GM20000 (cell line): ENCODE data around the gene KRTDAP.

Experiments
- DNase-seq: peaks from one replicate; pipeline ENCODE4 v3.0.0; 2012; ENCODE audit warnings: low spot score
- CTCF ChIP-seq: IDR thresholded peaks from 2 replicates; pipeline ENCODE4 v1.5.1; 2012; ENCODE audit warnings: mild to moderate bottlenecking, control low read depth; ENCODE audit errors: extremely low read depth, missing control alignments

The KRTDAP gene

DNA sequence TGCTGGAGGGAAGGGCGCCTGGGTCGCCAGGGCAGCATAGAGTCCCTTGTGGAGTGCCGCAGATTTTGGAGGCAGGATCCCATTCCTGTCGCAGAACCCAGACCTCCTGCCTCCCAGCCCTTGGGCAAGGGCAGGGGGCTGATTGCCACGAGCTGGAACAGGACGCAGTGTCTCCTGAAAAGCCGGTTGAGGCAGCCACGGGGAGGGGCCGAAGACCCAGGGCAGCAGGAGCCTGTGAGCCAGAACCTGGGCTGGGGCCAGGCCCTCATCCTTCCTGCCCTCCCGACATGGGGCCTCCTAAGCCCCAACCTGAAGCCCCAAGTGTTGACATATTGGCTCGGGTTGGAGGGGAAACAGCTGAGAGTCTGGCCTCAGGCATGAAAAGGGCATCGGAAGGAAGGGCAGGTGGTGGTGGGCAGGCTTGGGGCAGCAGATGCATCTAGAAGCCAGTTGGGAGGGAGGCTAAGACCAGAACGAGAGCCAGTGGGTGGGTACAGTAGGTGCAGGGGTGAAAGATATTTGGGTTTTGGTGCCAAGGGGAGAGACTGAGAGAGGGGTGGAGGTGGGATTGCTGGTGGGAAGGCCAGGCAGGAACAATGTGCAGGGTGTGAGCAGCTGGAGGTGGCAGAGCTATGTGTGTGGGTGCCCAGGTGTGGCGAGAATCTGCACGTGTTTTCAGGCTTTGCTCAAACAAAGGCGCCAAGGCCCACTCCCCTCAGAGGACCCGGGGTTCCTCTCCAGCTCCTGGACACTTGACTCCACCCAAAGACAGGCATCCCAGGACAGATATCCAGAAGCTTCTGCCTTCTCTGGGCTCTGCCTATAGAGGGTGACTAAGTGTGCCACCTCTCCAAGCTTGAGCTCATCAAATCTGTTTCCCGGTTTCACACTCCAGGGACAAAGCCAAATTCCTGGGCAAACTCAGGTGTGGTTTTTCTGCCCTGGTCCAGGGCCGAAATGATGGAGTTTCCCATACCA lies 39.3 kb upstream of the KRTDAP start:
- no peak for TF ChIP-seq CTCF
- DNase-seq, result no peak

DNA sequence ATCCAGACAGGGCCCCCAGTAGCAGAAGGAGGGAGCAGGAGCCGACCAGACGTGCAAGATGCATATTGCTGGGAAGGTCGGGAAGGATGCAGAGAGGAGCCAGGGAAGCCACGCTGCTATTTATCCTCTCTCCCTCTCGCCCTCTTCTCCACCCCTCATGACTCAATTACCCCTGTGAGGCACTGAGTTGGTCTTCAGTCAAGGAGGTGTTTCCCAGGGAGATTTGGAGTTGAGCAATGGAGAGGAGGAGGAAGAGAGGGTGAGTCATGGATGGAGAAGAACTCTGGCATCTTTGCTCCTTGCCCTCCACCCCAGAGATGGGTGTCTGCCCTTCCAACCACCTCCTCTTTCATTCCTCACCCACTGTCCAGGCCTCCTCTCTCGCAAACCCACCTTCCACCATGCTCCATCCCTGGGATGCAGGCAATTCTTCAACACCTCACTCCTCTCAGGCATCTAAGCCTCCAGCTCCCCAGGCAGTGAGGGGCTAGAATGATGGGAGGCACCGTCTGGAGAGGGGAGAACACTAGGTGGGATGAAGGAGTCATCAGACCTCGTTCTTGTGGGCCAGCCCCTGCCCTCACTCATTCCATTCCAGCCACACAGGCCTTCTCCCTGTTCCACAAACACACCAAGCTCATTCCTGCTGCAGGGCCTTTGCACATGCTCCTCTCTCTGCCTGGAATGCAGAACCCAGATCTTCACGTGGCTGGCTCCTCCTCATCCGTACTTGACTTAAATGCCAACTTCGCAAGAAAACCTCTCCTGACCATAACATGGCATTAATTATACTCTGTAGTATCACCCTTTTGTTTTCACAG lies 38.2 kb upstream of the KRTDAP start, which contains the start of gene SBSN:
Gene SBSN (minus strand): TSS at position 94 of the 821 bp plus-strand sequence. CDS start 30 bp downstream, at position 64.
- no peak for DNase-seq
- TF ChIP-seq CTCF, result no peak

- DNase-seq, result no peak
- TF ChIP-seq CTCF, result no peak
Observed at GRCh38 chr19:35525873-35526272, 35.6 kb upstream of the KRTDAP start.

DNA sequence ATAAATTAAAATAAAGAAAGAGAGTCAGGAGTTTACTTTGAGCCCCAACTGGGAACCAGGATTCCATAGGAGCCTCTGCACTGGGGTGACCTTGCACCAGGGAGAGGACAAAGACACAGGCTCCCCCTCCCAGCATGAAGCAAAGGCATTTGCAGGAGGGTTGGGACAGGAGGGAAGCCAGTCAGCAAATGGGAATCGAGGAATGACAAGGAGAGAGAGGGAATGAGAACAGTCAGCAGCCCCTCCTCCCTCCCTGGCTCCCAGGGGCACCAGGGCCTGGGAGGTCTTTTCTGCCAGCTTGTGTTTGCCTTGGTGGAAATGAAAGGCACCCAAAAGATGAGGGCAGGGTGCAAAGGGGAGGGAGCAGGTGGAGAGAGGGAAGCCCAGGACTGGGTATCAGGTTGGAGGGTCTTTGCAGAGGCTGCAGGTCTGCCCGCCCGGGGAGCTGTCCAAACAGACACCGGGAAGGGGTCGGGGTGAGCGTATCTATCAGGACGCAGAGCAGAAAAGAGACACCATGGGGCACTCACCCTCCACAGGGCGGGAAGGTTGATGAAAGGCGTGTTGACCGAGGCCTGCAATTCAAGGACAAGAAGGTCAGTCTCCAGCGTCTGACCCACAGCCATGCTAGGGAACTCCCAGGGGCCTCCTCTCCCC lies 34.0 kb upstream of the KRTDAP start:
- TF ChIP-seq CTCF, result no peak
- DNase-seq, result no peak

DNA sequence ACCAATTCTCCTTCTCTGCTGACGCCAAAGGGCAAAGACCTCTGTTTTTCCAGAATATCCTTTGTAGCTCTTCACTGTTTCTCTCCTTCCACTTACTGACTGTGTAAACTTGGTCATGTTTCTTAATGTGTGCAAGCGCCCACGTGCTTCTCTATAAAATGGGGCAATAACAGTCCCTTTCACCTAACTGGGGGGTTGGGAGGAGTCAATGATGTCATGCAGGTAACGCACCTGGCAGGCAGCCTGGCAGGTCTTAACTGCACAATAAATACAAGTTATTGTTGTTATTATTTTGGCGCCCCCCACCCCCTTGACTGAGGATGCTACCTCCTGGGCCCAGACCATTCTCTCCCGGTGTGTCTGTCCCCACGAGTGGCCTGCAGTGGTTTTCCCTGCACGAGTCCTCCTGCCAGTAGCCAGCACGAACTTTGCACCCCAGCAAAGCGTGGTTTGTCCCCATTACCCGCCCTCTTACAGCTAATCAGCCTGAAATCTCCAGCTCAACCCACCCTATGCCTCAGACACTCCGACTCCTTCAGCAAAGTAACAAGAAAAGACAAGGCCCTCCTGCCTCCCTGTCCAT lies 32.6 kb upstream of the KRTDAP start:
- DNase-seq, result no peak
- TF ChIP-seq CTCF, result no peak

- no peak for TF ChIP-seq CTCF
- DNase-seq, result no peak
Observed at GRCh38 chr19:35521124-35521743, 31.0 kb upstream of the KRTDAP start.
